ENCODE data around the gene PPIL3.

The PPIL3 gene

GRCh38 chr2:200851398-200852248 is 37.3 kb downstream of the PPIL3 start:
- no peak for TF ChIP-seq CTCF (IDR thresholded peaks at IDR 0.05; ENCODE audit: insufficient read depth, low read length, missing control alignments)
- no peak overlapping the region for H3K4me3 ChIP-seq (ENCODE audit: low read depth, low read length)
- CTCF ChIA-PET = no interaction called here
- POLR2A ChIA-PET = interaction anchor here (1.9 kb wide), 1 partner anchor 13 kb away, joined by 6 read pairs; the partner anchor contains the start of gene CLK1
- DNase-seq (ENCODE audit: low read depth, low spot score) = no peak

- ChIA-PET POLR2A (interaction anchor here (1.8 to 2.1 kb wide), 2 partner anchors 13 to 19 kb away, joined by 3 to 13 read pairs; partner anchors contain the start of gene CLK1), CTCF (no interaction called here)
- H3K4me3 ChIP-seq (ENCODE audit: low read depth, low read length) = no peak overlapping the region
- TF ChIP-seq CTCF (IDR thresholded peaks at IDR 0.05; ENCODE audit: insufficient read depth, low read length, missing control alignments) = no peak
- no peak for DNase-seq (ENCODE audit: low read depth, low spot score)
Observed at GRCh38 chr2:200850512-200851256, 38.2 kb downstream of the PPIL3 start.

- no peak for TF ChIP-seq CTCF (IDR thresholded peaks at IDR 0.05; ENCODE audit: insufficient read depth, low read length, missing control alignments)
- no peak for DNase-seq (ENCODE audit: low read depth, low spot score)
- POLR2A ChIA-PET = interaction anchor here (1.2 kb wide), 1 partner anchor 42 kb away, joined by 3 read pairs; the partner anchor contains the start of gene NIF3L1
Observed at GRCh38 chr2:200847939-200848338, 40.9 kb downstream of the PPIL3 start.

GRCh38 chr2:200847269-200847668 is 41.6 kb downstream of the PPIL3 start:
- ChIA-PET POLR2A (no interaction called here), CTCF (no interaction called here)
- no peak overlapping the region for H3K4me3 ChIP-seq (ENCODE audit: low read depth, low read length)
- no peak for TF ChIP-seq CTCF (IDR thresholded peaks at IDR 0.05; ENCODE audit: insufficient read depth, low read length, missing control alignments)
- DNase-seq (ENCODE audit: low read depth, low spot score) = no peak

More at GRCh38 chr2:200847939-200848338, 40.9 kb downstream of the PPIL3 start:
- no peak overlapping the region for H3K4me3 ChIP-seq (ENCODE audit: low read depth, low read length)
- CTCF ChIA-PET = interaction anchor here (0.9 to 2.5 kb wide), 4 partner anchors 11 to 33 kb away, joined by 3 to 7 read pairs (median 3); partner anchors contain the start of gene CLK1

- TF ChIP-seq CTCF (IDR thresholded peaks at IDR 0.05; ENCODE audit: insufficient read depth, low read length, missing control alignments) = no peak
- DNase-seq (ENCODE audit: low read depth, low spot score) = no peak
- H3K4me3 ChIP-seq (ENCODE audit: low read depth, low read length) = no peak overlapping the region
- ChIA-PET CTCF (no interaction called here), POLR2A (interaction anchor here (1.2 to 1.7 kb wide), 2 partner anchors 8 to 18 kb away, joined by 4 to 9 read pairs; partner anchors contain the start of gene CLK1)
Observed at GRCh38 chr2:200845669-200846325, 43.1 kb downstream of the PPIL3 start.

All from AG04449 (cell line).